CD4-positive, CD25-positive, alpha-beta regulatory T cell (primary cell): ENCODE data around the gene LCE1A. TPM values are rescaled to one million over a fixed set of nuclear protein-coding genes. Genes with fewer than 3 reads are reported as not detected.

Source experiments
- ATAC-seq, 2 donors: fragments of 150-1000 bp; cut with Tn5 transposase; one replicate each; pipeline ENCODE4 v1.10.0; 2021; ENCODE audit warnings: low read depth in 2 of 2, moderate number of reproducible peaks in 2 of 2, moderate library complexity in 1 of 2
- DNase-seq, 3 donors: peaks; one replicate each; pipeline versions ENCODE4 v3.0.0 to v3.0.0-alpha.2; 2012 to 2022; ENCODE audit warnings: mixed read lengths in 1 of 3
- H3K27ac ChIP-seq: one replicate; pipeline ENCODE4 v1.7.0; 2013; ENCODE audit warnings: mild to moderate bottlenecking, low read length; ENCODE audit not compliant: insufficient read depth, poor library complexity, severe bottlenecking
- H3K27me3 ChIP-seq: one replicate; pipeline ENCODE4 v1.7.0; 2013; ENCODE audit warnings: low read length; ENCODE audit not compliant: control insufficient read depth, insufficient read depth
- H3K36me3 ChIP-seq: one replicate; pipeline ENCODE4 v1.7.0; 2013; ENCODE audit warnings: mild to moderate bottlenecking, low read length, moderate library complexity; ENCODE audit not compliant: control insufficient read depth, insufficient read depth
- H3K4me1 ChIP-seq: 2 replicates; pipeline ENCODE4 v1.7.0; 2013; ENCODE audit warnings: mild to moderate bottlenecking, low read length; ENCODE audit not compliant: insufficient read depth, control insufficient read depth, poor library complexity, severe bottlenecking
- H3K4me3 ChIP-seq: one replicate; pipeline ENCODE4 v1.7.0; 2013; ENCODE audit warnings: low read depth, mild to moderate bottlenecking, low read length, moderate library complexity
- H3K9me3 ChIP-seq, 2 experiments: 1 replicate in 1 of 2; 2 replicates in 1 of 2; pipeline ENCODE4 v1.7.0; 2013; ENCODE audit warnings: low read length in 2 of 2, mild to moderate bottlenecking in 1 of 2, moderate library complexity in 1 of 2; ENCODE audit not compliant: control insufficient read depth in 2 of 2
- H3K27ac Mint-ChIP-seq, 3 donors: one replicate each; pipeline ENCODE4 v1.8.0; 2020 to 2022; ENCODE audit warnings: mild to moderate bottlenecking in 3 of 3, mixed read lengths in 3 of 3, moderate library complexity in 2 of 3
- H3K27me3 Mint-ChIP-seq: one replicate; pipeline ENCODE4 v1.8.0; 2022; ENCODE audit warnings: mild to moderate bottlenecking, mixed read lengths
- H3K36me3 Mint-ChIP-seq: one replicate; pipeline ENCODE4 v1.8.0; 2020; ENCODE audit warnings: mixed read lengths
- H3K4me1 Mint-ChIP-seq, 4 donors: one replicate each; pipeline ENCODE4 v1.8.0; 2020 to 2022; ENCODE audit warnings: mixed read lengths in 4 of 4, mild to moderate bottlenecking in 1 of 4
- H3K4me3 Mint-ChIP-seq, 4 donors: one replicate each; pipeline ENCODE4 v1.8.0; 2020 to 2022; ENCODE audit warnings: mild to moderate bottlenecking in 4 of 4, mixed read lengths in 4 of 4, moderate library complexity in 3 of 4
- H3K9me3 Mint-ChIP-seq, 7 donors: one replicate each; pipeline ENCODE4 v1.8.0; 2020 to 2022; ENCODE audit warnings: mixed read lengths in 7 of 7, mild to moderate bottlenecking in 3 of 7, moderate library complexity in 2 of 7
- polyA plus RNA-seq, 4 donors: library from polyadenylated mRNA; unstranded; fragments of 300-500 nt; fragmentation: Illumina TruSeq; gene quantifications; one replicate each; pipeline ENCODE4 v1.2.3, GENCODE V29; 2021
- total RNA-seq: library from RNA; stranded (reverse); gene quantifications from one replicate; pipeline ENCODE4 v1.2.3, GENCODE V29; 2022

LCE1A gene
- total and polyA plus RNA-seq, 5 donors from 2014 or later: not detected

DNA sequence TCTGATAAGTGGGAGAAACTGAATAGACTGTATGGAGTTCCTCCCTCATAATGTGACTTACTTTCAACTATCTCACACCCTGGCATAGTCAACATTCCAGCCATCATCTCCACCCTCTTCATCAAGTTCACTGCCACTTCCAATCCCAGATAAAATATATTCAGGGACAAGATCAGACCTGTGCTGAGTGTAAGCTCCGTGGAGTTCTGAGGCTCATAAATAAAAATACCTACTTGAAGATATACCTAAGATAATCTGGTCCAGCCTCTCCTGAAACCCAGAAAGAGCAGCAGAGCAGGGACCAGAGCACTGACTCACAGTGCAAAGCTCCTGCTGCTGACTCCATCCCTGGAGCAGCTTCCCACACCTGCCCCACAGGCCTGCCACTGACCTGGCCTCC is 30.8 kb downstream of the LCE1A start:
- DNase-seq (no peak), ATAC-seq (no peak)
- no peaks in the 10 kb centered on the region for H3K4me1 ChIP-seq
- no peaks in the 10 kb centered on the region for H3K27me3 ChIP-seq
- Mint-ChIP-seq H3K9me3 (peaks cover 0 to 3% (median 0%) of the 10 kb centered on the region in 7 donors), H3K27me3 (peaks cover 6% of the 10 kb centered on the region), H3K36me3 (no peaks in the 10 kb centered on the region), H3K4me1 (no peaks in the 10 kb centered on the region), H3K27ac (no peak overlapping the region), H3K4me3 (no peak overlapping the region)
- no peak overlapping the region for H3K4me3 ChIP-seq
- no peak overlapping the region for H3K27ac ChIP-seq
- no peaks in the 10 kb centered on the region for H3K9me3 ChIP-seq
- no peaks in the 10 kb centered on the region for H3K36me3 ChIP-seq

DNA sequence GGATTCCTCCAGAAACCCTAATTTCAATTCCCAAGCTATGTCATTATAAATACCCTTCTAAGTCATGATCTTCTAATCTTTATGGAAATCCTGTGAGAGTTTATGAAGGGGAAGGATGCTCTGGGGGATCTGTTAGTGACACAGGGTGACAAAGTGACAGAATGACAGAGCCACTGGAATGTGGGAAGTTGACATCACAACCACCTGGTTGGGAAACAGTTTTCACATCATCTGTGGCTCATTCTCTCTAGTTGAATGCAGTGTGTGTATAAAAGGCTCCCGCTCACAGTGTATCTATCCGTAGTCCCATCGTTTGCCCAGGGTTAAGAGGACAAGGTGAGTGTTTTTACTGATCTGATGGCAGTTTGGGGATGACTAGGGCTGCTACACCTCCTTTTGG is 32.4 kb downstream of the LCE1A start, which contains the start of gene LCE7A:
Gene LCE7A, plus strand, starts transcription at position 301 of the 400 bp plus-strand sequence. CDS start 702 bp downstream, outside the sequence.
- no peaks in the 10 kb centered on the region for H3K36me3 ChIP-seq
- H3K4me1 Mint-ChIP-seq: no peaks in the 10 kb centered on the region
- H3K27me3 ChIP-seq: peaks cover 5% of the 10 kb centered on the region
- H3K9me3 ChIP-seq: no peaks in the 10 kb centered on the region
- no peak within 1 kb of the TSS for H3K27ac ChIP-seq
- no peak for DNase-seq
- H3K27me3 Mint-ChIP-seq: peaks cover 6% of the 10 kb centered on the region
- no peaks in the 10 kb centered on the region for H3K36me3 Mint-ChIP-seq
- no peaks in the 10 kb centered on the region for H3K4me1 ChIP-seq
- peaks cover 0 to 1% (median 0%) of the 10 kb centered on the region in 7 donors for H3K9me3 Mint-ChIP-seq
- no peak for ATAC-seq
- H3K4me3 Mint-ChIP-seq: no peak within 1 kb of the TSS
- no peak within 1 kb of the TSS for H3K4me3 ChIP-seq
- H3K27ac Mint-ChIP-seq: no peak within 1 kb of the TSS

DNA sequence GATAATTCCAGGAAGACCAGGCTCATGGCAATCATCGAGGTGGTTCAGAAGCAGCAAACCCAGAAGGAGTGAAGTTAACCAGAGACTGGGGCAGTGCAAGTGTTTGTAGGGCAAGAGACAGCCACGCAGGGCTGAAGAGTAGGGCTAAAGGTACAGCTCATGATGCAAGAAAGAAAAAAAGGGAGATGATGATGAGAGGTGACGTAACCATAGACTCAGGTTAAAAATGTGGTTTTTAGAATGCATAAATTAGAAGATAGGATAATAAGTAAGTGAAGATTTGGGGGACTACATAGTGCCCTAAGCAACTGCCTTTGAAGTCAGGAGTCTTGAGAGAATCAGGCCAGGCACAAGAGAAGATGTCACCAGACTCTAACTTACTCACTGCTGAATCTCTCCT is 32.9 kb downstream of the LCE1A start:
- Mint-ChIP-seq H3K4me3 (no peak overlapping the region), H3K4me1 (no peaks in the 10 kb centered on the region), H3K27ac (no peak overlapping the region), H3K27me3 (peaks cover 6% of the 10 kb centered on the region), H3K9me3 (peaks cover 0 to 1% (median 0%) of the 10 kb centered on the region in 7 donors), H3K36me3 (no peaks in the 10 kb centered on the region)
- no peak overlapping the region for H3K4me3 ChIP-seq
- no peaks in the 10 kb centered on the region for H3K36me3 ChIP-seq
- H3K9me3 ChIP-seq: no peaks in the 10 kb centered on the region
- no peaks in the 10 kb centered on the region for H3K4me1 ChIP-seq
- ATAC-seq (no peak), DNase-seq (no peak)
- no peak overlapping the region for H3K27ac ChIP-seq
- H3K27me3 ChIP-seq: peaks cover 5% of the 10 kb centered on the region

DNA sequence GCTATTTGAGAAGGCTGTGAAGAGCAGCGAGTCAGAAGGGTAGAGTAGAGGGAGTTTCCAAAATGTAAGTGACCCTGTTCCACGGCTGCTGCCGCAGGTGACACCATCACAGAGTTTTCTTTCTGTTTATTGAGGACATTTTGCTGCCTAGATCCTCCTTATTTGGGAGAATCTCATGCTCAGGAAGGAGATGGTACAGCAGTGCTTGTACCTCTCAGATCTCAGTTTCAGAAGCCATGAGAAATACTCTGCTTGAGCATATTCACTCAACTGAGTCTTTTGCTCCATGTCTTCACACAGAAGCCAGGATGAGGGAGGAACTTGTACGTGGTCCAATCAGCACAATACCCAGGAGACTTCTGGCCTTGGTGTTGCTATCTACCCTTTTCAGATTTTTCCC is 34.1 kb downstream of the LCE1A start:
- no peak overlapping the region for H3K4me3 Mint-ChIP-seq
- Histone ChIP-seq H3K9me3 (no peaks in the 10 kb centered on the region), H3K27me3 (peaks cover 7% of the 10 kb centered on the region), H3K4me3 (no peak overlapping the region), H3K27ac (no peak overlapping the region), H3K4me1 (no peaks in the 10 kb centered on the region), H3K36me3 (no peaks in the 10 kb centered on the region)
- no peak overlapping the region for H3K27ac Mint-ChIP-seq
- no peaks in the 10 kb centered on the region for H3K9me3 Mint-ChIP-seq
- no peak for DNase-seq
- peaks cover 6% of the 10 kb centered on the region for H3K27me3 Mint-ChIP-seq
- ATAC-seq: no peak
- H3K36me3 Mint-ChIP-seq: no peaks in the 10 kb centered on the region
- H3K4me1 Mint-ChIP-seq: no peaks in the 10 kb centered on the region

DNA sequence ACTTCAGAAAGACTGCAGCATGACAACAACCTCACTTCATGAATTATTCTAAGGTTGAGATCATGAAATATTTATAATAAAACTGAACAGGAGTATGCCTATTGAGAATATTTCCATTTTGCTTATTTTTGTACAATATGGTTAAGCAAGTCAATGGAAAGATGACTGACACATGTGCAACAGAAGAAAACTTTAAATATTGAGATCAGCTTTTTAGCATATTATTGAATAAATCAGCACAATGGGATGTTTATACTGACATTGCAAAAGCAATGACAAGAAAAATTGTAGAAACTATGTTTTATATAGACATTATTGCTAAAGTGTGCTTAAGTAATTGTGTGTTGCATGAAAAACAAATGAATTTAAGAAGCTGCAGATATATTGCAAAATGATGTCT is 37.2 kb downstream of the LCE1A start:
- H3K27ac ChIP-seq: no peak overlapping the region
- H3K36me3 ChIP-seq: no peaks in the 10 kb centered on the region
- Mint-ChIP-seq H3K27ac (no peak overlapping the region), H3K27me3 (peaks cover 6% of the 10 kb centered on the region), H3K9me3 (no peaks in the 10 kb centered on the region), H3K36me3 (no peaks in the 10 kb centered on the region), H3K4me1 (no peaks in the 10 kb centered on the region), H3K4me3 (no peak overlapping the region)
- no peaks in the 10 kb centered on the region for H3K9me3 ChIP-seq
- DNase-seq (no peak), ATAC-seq (no peak)
- H3K4me1 ChIP-seq: no peaks in the 10 kb centered on the region
- peaks cover 15% of the 10 kb centered on the region for H3K27me3 ChIP-seq
- H3K4me3 ChIP-seq: no peak overlapping the region

DNA sequence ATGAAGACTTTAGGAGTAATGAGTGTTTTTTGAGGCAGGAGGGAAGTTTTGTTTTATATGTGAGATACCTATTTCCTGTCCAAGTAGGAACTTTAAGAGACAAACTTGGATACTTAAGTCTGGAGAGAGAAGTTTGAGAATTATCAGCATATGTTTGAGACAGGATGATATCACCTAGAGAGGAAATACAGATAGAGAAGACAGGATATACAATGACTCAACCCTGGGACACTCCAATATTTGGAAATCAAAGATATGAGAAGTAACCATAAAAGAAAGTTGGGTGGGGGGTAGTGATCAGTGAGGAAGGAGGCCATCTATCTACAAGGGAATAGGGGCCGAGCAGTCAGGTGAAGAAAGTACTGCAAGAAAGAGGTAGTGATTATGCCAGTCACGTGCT is 39.0 kb downstream of the LCE1A start:
- ATAC-seq (no peak), DNase-seq (no peak)
- Histone ChIP-seq H3K27ac (no peak overlapping the region), H3K4me1 (no peaks in the 10 kb centered on the region), H3K27me3 (peaks cover 15% of the 10 kb centered on the region), H3K36me3 (no peaks in the 10 kb centered on the region), H3K4me3 (no peak overlapping the region), H3K9me3 (no peaks in the 10 kb centered on the region)
- Mint-ChIP-seq H3K4me1 (no peaks in the 10 kb centered on the region), H3K27ac (no peak overlapping the region), H3K36me3 (no peaks in the 10 kb centered on the region), H3K27me3 (peaks cover 6% of the 10 kb centered on the region), H3K4me3 (no peak overlapping the region), H3K9me3 (no peaks in the 10 kb centered on the region)

DNA sequence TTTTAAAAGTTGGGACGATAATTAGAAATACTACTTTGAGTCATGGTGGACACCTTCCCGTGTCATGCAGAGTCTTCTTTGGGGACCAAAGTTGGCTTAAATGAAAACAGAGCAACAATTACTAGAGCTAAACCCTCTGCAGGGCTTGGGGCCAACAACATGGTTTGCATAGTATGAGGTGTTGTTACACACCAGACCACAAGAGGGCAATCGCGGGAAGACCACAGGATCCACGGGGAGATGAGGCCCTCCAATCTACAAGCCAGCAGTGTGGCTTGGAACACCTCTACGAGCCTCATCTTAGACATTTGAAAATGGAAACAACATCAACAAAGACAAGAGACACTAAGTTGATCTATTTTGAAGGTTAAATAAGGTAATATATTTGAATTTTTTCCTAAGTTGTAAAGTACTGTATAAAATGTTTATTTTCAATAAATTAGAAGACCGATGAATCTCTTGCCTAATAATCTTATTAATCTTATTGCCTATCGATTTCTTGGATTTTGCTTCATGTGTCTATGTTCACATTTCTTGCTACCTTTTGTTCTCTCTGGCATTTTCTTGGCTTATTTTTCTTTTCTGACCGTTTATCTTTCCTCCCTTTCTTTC is 42.6 kb downstream of the LCE1A start:
- peak in 1 of 2 donors; percentile 42 for ATAC-seq
- no peaks in the 10 kb centered on the region for H3K9me3 Mint-ChIP-seq

More for the DNA sequence above, 42.6 kb downstream of the LCE1A start:
- Histone ChIP-seq H3K27me3 (peaks cover 13% of the 10 kb centered on the region), H3K9me3 (no peaks in the 10 kb centered on the region), H3K4me3 (no peak overlapping the region), H3K27ac (no peak overlapping the region), H3K36me3 (no peaks in the 10 kb centered on the region), H3K4me1 (no peaks in the 10 kb centered on the region)
- H3K4me1 Mint-ChIP-seq: no peaks in the 10 kb centered on the region
- H3K27me3 Mint-ChIP-seq: no peaks in the 10 kb centered on the region
- no peaks in the 10 kb centered on the region for H3K36me3 Mint-ChIP-seq
- H3K27ac Mint-ChIP-seq: no peak overlapping the region
- no peak overlapping the region for H3K4me3 Mint-ChIP-seq
- DNase-seq: peak; percentile 19 to 60 (median 22)
